NCI-H2081 (cell line): ENCODE measurements around the gene PDE6G.
A peak's percentile ranks its signal among the peaks of the same experiment; 100 is the strongest.
"Not testable (repeated sequence)": the region's sequence is repeated elsewhere in the genome, so short reads cannot be mapped to it uniquely, and the experiment has no call there.

ENCODE experiments used
- DNase-seq, 2 experiments: peaks; one replicate each; lab custom pipeline; 2025; lab: John Stamatoyannopoulos, UW

Gene PDE6G

DNA sequence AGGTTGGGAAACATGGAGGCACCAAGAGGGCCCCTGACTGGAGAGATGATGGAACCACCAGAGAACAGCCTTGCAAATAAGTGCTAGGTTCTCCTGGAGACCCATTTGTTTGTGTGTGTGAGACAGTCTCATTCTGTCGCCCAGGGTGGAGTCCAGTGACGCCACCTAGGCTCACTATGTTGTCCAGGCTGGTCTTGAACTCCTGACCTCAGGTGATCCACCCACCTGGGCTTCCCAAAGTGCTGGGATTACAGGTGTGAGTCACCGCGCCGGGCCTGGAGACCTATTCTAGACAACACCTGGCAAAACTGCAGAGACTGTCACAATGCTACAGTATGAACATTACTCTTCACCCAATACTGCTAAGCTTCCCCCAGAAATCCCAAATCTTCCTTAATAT is 20.9 kb downstream of the PDE6G start:
- DNase-seq, result no peak

- DNase-seq, result no peak
These were observed 24.9 kb downstream of the PDE6G start for GRCh38 chr17:81631482-81631881.

DNA sequence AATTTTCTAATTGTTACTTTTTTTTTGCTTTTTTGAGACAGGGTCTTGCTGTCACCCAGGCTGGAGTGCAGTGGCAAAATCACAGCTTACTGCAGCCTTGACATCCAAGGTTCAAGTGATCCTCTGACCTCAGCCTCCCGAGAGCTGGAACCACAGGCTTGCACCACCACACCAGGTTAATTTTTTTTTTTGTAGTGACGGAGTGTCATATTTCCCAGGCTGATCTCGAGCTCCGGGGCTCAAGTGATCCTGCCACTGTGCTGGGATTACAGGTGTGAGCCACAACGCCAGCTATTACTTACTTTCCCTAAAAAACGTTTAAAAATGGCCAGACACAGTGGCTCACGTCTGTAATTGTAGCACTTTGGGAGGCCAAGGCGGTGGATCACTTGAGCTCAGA is 26.1 kb downstream of the PDE6G start:
- DNase-seq, result no peak

DNA sequence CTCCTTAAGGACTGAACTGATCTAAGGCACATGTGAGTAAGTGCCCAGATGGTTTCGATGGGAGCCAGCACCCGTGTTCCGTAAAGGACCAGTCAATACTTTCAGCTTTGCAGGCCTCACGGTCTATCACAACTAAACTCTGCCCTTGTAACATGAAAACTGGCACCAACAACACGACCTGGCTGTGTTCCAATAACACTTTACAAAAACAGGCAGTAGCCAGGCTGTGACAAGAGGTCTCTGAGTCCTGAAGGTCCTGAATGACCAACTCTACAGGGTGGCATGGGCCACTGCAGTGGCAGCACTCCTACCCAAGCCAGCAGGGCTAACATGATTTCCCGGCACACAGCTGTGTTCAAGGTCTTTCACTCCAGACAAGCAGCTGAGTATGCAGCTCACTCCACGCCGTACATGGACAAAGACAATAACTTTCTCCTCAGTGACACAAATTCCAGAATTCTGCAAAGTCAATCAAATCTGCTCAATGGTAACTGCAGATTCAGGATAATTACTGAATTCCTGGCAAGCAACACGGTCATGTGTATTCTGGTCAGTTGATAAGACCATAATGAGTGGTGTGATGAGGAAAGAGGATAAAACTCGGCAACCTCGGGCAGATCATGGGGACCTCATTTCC is 34.7 kb downstream of the PDE6G start:
- DNase-seq, result no peak

DNA sequence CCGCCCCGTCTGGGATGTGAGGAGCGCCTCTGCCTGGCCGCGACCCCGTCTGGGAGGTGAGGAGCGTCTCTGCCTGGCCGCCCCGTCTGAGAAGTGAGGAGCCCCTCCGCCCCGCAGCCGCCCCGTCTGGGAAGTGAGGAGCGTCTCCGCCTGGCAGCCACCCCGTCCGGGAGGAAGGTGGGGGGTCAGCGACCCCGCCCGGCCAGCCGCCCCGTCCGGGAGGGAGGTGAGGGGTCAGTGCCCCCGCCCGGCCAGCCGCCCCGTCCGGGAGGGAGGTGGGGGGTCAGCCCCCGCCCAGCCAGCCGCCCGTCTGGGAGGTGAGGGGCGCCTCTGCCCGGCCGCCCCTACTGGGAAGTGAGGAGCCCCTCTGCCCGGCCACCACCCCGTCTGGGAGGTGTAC is 38.0 kb downstream of the PDE6G start:
- DNase-seq, result not testable (repeated sequence)

DNA sequence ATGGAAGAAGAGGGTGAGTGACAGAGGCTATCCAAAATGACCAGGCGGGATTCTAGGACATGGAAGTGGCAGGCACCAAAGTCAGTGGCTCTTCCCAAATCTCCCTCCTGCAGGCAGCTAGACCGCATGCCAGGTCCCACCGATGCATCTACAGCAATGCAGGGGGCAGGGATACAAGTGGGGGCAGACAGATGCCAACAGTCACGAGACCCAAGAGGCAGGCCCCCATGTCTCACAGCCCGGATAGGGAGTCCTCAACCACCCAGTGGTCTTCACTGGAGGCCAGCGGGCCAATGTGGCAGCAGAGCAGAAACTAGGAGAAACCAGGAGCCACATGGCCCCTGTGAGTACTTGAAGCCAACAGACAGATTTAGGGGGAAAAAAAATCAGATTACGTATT is 39.5 kb downstream of the PDE6G start:
- no peak for DNase-seq

DNA sequence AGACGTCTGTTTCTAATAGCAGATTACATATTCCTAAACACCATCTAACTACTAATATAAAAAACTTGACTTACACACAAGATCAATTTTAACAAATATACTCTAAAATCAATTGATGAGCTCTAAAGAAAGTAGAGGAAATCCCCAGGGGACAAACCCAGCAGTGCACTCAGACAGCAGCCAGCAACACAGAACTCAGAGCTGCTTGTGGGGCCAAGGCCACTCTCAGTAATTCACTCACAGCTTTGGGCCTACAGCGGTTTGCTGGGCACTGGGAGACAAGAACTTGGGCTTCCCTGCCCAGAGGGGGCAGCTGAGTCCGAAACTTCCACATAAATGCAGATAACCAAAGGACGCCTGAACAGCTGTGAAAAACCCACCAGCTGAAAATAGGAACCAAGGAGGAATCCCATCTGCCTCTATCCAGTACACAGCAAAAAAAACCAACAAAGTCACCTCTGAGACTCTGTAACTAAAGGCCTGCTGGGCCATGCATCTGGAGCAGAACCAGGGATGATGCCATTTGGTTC is 40.9 kb downstream of the PDE6G start:
- no peak for DNase-seq

DNA sequence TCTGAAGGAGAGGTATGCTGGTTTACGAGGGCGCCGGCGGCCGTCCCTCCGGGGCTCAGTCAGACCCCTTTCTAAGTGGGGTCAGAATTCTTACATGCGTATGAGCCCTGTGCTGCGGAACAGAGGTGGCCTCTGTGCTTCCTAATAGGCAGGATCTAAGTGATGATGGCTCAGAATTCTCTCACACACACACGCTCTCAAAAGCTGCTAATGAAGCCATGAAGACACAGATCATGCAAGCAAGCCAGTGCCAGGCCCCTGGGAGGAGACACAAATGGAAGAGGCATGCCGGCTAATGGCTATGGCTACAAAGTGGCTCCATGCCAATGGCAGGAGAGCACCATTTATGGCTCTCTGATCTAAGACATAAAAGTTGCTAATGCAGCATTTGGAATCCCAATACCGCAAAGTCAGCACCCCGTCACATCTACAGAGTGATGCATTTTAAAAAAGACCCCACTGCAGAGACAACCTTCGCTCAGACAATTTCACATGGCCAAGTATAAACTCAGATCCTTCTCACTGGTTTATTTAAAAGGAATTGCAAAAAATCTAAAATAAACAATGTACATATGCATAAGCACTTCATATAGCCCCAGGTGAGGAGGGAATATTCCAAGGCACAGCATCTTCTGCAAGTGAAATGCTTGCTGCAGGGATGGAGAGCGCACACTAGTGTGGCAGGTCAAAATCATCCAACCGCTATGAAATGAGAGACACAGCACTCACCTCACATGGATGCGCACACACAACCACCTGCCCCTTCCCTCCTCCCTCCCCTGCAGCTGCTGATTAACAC is 44.0 kb downstream of the PDE6G start:
- peak in 1 of 2 experiments; percentile 32 for DNase-seq

DNA sequence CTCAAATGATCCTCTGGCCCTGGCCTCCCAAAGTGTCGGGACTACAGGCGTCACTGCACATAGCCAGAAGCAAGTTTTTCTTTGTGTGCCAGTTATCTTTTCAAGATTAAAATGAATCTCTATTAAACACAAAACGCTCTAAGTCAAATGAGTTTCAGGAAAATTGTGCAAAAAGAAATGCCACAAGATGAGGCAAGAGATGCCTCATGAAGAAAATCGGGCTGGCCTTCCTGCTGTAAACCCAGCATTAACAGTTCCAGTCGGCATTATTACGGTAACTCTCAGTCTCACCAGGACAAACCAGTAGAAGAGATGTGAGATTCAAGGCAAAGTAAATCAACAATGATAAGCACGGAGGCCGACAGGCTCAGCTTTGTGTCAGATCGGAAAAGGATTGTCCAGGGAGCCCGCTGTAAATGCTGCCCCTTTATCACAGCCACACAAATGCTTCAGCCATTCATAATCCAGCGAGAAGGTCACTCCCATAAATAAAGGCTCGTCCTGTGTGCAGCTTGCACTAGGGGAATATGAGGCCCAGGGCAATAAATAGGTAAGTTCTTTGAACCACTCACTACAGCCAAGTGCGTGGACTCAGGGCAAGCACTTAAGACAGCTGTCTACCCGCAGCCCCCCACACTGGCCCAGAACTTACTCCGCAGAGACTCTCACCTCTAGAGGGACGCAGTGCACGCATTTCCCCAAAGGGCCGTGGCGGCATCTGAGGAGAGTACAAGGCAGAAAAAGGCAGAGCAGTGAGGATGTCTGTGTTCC is 46.6 kb downstream of the PDE6G start:
- DNase-seq, result no peak

DNA sequence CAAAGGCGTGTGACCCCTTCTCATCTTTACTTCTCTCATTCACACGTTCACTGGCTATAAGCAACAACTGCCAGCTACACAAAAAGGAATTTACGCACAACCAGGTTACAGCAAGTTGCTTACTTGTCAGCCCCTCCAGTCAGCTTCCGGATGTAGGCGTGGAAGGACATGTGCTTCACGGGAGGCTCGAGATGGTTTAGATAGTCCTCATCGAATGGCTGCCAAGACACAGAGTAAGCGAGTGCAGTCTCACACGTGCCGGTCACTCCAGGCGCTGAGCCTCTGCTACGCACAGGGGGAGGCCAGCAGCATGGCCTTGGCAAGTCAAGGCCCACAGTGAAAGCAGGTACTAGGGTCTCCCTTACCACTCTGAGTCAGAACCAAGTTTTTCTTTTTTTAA is 47.7 kb downstream of the PDE6G start:
- DNase-seq, result no peak

- DNase-seq, result no peak
These were observed 48.3 kb downstream of the PDE6G start for GRCh38 chr17:81608082-81608481.

DNA sequence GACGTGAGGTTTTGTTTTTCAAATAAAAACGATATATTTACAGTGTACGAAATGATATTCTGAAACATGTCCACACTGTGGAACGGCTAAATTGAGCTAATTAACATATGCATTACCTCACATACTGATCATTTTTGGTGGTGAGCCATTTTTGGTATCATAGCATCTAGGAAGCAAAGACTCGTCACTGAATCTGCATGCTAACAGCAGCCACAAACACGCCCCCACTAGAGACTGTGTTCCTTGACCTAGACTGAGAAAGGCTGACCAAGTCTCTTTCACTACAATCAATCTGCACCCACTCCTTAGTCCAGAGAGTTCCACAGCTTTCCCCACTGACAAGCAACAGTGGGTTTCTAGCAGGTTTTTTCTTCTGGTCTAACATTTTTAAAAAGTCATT is 48.9 kb downstream of the PDE6G start:
- DNase-seq, result no peak

- no peak for DNase-seq
These were observed 52.3 kb downstream of the PDE6G start for GRCh38 chr17:81603846-81604610.

DNA sequence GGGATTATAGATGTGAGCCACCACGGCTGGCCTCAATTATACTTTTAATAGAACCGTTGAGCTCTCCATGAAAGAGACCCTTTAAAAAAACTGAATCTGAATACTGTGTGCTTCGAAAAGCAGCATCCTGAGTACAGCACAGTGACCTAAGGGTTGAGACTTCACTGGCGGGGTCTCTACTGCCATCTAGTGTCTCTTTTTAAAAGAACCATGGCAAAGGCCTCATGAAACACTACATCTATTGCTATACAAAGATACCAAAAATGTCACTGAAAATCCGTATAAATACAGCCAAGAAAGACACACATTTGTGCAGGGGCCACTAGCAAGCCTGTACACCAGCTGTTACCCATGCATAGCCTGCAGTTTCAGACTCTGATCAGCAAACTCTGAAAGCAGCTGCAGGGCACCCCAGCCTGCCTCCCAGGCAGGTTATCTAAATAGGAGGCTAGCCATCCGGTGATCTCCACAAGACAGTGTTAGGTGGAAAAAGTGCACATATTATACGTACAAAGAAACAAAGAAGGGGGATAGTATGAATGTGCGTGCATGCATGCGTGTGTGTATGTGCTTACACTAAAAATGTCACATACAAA is 54.7 kb downstream of the PDE6G start:
- DNase-seq, result peak; percentile 55 to 69
